HL-60 (cell line): ENCODE measurements around the gene MAP2K5.

Source experiments
- DNase-seq, 2 experiments: peaks; one replicate each; pipeline ENCODE4 v3.0.0-alpha.2; 2010 to 2020; ENCODE audit warnings: low read depth in 1 of 2, low spot score in 1 of 2
- H3K27ac ChIP-seq: fragments of 250-450 bp; sonication (Bioruptor Pico); replicated peaks from 2 replicates; pipeline ENCODE4 v1.5.1; 2020; ENCODE audit warnings: mild to moderate bottlenecking, moderate library complexity
- H3K27me3 ChIP-seq: fragments of 250-450 bp; sonication (Bioruptor Pico); 2 replicates; pipeline ENCODE4 v1.5.1; 2021; ENCODE audit warnings: mild to moderate bottlenecking, moderate library complexity; ENCODE audit not compliant: insufficient read depth, poor library complexity, severe bottlenecking
- H3K4me3 ChIP-seq: replicated peaks from 2 replicates; pipeline ENCODE4 v1.5.1; 2011; ENCODE audit warnings: mild to moderate bottlenecking, control low read depth, low read length; ENCODE audit not compliant: insufficient read depth
- CTCF ChIP-seq: IDR thresholded peaks from one replicate; pipeline ENCODE4 v1.5.1; 2011; ENCODE audit warnings: low read length, control low read depth, inconsistent platforms; ENCODE audit not compliant: insufficient read depth
- GABPA ChIP-seq: IDR thresholded peaks from 2 replicates; pipeline ENCODE4 v1.6.1; 2012; ENCODE audit warnings: low read depth
- POLR2AphosphoS5 ChIP-seq: IDR thresholded peaks from 2 replicates; pipeline ENCODE4 v1.6.1; 2012; ENCODE audit warnings: low read depth
- REST ChIP-seq: IDR thresholded peaks from 2 replicates; pipeline ENCODE4 v1.6.1; 2012; ENCODE audit warnings: low read depth; ENCODE audit not compliant: insufficient replicate concordance
- SPI1 ChIP-seq: IDR thresholded peaks from 2 replicates; pipeline ENCODE4 v1.6.1; 2012; ENCODE audit warnings: low read depth, mild to moderate bottlenecking, borderline replicate concordance

MAP2K5 gene

GRCh38 chr15:67784090-67784781 lies 241.7 kb downstream of the MAP2K5 start:
- DNase-seq = peak; percentile 85 to 97
- peak; percentile 57; the same call in 1 of the 2 replicates for TF ChIP-seq SPI1
- TF ChIP-seq GABPA = peak; percentile 63; the same call in 1 of the 2 replicates
- TF ChIP-seq REST = peak; percentile 33
- peak; percentile 100 for TF ChIP-seq POLR2AphosphoS5
- no peak for TF ChIP-seq CTCF
- Histone ChIP-seq H3K27ac (peak overlapping the region; percentile 88), H3K4me3 (no peak overlapping the region), H3K27me3 (no peaks in the 10 kb centered on the region)

- no peak overlapping the region for H3K4me3 ChIP-seq
- peak overlapping the region; percentile 88 for H3K27ac ChIP-seq
- DNase-seq = no peak
- TF ChIP-seq POLR2AphosphoS5 (peak; percentile 45; the same call in 1 of the 2 replicates), SPI1 (no peak)
- H3K27me3 ChIP-seq = no peaks in the 10 kb centered on the region
These were observed 242.4 kb downstream of the MAP2K5 start for GRCh38 chr15:67784856-67785430.

- H3K27ac ChIP-seq = peak overlapping the region; percentile 88
- no peak for TF ChIP-seq CTCF
- TF ChIP-seq POLR2AphosphoS5 = peak; percentile 10; the same call in 1 of the 2 replicates
These were observed 242.9 kb downstream of the MAP2K5 start for GRCh38 chr15:67785431-67785830.

GRCh38 chr15:67786646-67787045 lies 244.1 kb downstream of the MAP2K5 start:
- no peak overlapping the region for H3K27ac ChIP-seq
- no peak for DNase-seq
- no peak for TF ChIP-seq CTCF
- no peak for TF ChIP-seq GABPA
- no peak for TF ChIP-seq SPI1
- TF ChIP-seq POLR2AphosphoS5 = no peak
- TF ChIP-seq REST = no peak
- no peak overlapping the region for H3K4me3 ChIP-seq
- no peaks in the 10 kb centered on the region for H3K27me3 ChIP-seq

More at GRCh38 chr15:67785431-67785830, 242.9 kb downstream of the MAP2K5 start:
- no peaks in the 10 kb centered on the region for H3K27me3 ChIP-seq
- peak in 1 of 2 experiments; percentile 34 for DNase-seq
- no peak overlapping the region for H3K4me3 ChIP-seq
